ENCODE measurements around the gene USP36.

DNA sequence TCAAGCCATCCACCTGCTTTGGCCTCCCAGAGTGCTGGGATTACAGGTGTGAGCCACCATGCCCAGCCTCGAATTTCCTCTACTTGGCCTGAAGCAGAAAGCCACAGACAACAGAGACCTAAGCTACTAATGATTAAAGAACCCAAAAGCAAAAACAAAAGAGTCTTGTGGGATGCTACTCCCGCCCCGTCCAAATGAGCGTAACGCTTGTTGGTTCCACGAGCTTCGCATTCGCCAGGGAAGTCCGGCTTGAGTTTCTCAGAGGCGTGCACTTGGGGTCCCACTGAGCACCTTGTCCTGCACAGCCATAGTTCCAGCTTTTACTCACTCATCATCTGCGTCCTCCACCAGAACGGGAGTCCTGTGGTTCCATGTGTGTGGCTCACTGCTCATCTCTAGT is 46.3 kb upstream of the USP36 start:
- TF ChIP-seq, protein P1, sequence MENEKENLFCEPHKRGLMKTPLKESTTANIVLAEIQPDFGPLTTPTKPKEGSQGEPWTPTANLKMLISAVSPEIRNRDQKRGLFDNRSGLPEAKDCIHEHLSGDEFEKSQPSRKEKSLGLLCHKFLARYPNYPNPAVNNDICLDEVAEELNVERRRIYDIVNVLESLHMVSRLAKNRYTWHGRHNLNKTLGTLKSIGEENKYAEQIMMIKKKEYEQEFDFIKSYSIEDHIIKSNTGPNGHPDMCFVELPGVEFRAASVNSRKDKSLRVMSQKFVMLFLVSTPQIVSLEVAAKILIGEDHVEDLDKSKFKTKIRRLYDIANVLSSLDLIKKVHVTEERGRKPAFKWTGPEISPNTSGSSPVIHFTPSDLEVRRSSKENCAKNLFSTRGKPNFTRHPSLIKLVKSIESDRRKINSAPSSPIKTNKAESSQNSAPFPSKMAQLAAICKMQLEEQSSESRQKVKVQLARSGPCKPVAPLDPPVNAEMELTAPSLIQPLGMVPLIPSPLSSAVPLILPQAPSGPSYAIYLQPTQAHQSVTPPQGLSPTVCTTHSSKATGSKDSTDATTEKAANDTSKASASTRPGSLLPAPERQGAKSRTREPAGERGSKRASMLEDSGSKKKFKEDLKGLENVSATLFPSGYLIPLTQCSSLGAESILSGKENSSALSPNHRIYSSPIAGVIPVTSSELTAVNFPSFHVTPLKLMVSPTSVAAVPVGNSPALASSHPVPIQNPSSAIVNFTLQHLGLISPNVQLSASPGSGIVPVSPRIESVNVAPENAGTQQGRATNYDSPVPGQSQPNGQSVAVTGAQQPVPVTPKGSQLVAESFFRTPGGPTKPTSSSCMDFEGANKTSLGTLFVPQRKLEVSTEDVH (IDR thresholded peaks at IDR 0.05; ENCODE audit: low read depth, partially characterized antibody) = no peak
- TF ChIP-seq, protein P2, sequence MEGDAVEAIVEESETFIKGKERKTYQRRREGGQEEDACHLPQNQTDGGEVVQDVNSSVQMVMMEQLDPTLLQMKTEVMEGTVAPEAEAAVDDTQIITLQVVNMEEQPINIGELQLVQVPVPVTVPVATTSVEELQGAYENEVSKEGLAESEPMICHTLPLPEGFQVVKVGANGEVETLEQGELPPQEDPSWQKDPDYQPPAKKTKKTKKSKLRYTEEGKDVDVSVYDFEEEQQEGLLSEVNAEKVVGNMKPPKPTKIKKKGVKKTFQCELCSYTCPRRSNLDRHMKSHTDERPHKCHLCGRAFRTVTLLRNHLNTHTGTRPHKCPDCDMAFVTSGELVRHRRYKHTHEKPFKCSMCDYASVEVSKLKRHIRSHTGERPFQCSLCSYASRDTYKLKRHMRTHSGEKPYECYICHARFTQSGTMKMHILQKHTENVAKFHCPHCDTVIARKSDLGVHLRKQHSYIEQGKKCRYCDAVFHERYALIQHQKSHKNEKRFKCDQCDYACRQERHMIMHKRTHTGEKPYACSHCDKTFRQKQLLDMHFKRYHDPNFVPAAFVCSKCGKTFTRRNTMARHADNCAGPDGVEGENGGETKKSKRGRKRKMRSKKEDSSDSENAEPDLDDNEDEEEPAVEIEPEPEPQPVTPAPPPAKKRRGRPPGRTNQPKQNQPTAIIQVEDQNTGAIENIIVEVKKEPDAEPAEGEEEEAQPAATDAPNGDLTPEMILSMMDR (IDR thresholded peaks at IDR 0.05 in 2 of 3, conservative IDR thresholded peaks at IDR 0.05 in 1 of 3; ENCODE audit: insufficient read depth in 2 of 3, low read depth in 1 of 3, low read length in 3 of 3) = no peak
- TF ChIP-seq HDAC1 (IDR thresholded peaks at IDR 0.05) = no peak

All from K562 (cell line).